Measurements from ENCODE around the gene RPL18.

DNA sequence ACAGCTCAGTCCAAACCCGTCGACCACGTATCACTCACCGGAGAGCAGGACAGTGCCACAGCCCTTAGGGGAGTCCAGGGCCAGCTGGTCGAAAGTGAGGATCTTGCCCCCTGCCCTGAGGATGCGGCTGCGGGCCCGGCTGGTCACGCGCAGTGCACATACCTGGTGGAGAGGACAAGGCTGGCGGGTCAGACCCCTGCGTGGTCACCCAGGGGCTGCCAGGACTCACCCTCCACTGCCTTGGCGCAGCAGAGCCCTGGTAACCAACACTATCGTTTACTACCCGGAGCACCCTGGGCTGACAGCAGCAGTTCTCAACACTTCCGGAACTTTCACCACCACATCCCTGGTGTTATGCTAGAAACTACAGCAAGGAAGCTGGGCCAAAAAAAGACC lies 2.9 kb downstream of the RPL18 start:
- TF ChIP-seq POLR2A (IDR thresholded peaks at IDR 0.05; ENCODE audit: low read depth, low read length), result no peak
- no peak; the same call in 1 of the 2 replicates for TF ChIP-seq POLR2AphosphoS5 (IDR thresholded peaks at IDR 0.05; ENCODE audit: low read depth, low read length)
- TF ChIP-seq TAF1 (IDR thresholded peaks at IDR 0.05; ENCODE audit: borderline replicate concordance, low read depth, low read length), result no peak
